Ramos (cell line): ENCODE results near the gene PDHX.
"Not testable (repeated sequence)": the region's sequence is repeated elsewhere in the genome, so short reads cannot be mapped to it uniquely, and the experiment has no call there.

Experiments used
- in situ Hi-C: fragments of 300-500 bp; cut with MboI; formaldehyde crosslinking; loops from one replicate; pipeline ENCODE4 v1.14.3; 2022; ENCODE audit warnings: low sequenced_read_pairs; ENCODE audit not compliant: unreplicated experiment

Gene PDHX

DNA sequence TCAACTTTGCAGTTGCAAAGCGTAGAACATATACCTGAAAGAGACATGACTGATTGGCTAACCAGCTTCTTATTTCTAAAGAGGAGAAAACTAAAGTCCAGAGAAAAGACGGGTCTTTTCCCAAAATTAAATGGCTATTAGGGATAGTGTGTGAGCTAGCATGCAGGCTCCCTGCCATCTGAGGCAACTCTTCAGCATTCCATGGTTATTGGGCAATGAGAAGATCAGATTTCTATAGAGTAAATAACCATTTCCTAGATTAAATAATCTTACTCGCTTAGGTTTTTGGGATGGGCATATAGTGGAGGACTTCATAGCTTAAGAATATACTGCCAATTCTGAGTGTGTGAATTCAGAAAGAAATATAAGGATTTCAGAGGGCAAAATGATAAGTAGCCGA, 95.0 kb downstream of the PDHX start:
- in situ Hi-C loops = no loop called here

DNA sequence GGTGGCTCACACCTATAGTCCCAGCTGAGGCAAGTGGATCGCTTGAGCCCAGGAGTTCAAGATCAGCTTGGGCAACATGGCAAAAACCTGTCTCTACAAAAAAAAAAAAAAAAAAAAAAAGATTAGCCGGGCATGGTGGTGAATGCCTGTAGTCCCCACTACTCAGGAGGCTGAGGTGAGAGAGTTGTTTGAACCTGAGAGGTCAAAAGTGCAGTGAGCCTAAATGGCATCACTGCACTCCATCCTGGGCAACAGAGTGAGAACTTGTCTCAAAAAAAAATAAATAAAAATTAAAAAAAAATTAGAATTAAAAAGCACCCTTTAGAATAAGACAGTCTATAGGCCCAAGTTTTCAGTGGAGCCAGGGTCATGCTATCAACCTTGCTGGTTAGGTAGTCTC, 95.5 kb downstream of the PDHX start:
- in situ Hi-C loops = no loop called here

DNA sequence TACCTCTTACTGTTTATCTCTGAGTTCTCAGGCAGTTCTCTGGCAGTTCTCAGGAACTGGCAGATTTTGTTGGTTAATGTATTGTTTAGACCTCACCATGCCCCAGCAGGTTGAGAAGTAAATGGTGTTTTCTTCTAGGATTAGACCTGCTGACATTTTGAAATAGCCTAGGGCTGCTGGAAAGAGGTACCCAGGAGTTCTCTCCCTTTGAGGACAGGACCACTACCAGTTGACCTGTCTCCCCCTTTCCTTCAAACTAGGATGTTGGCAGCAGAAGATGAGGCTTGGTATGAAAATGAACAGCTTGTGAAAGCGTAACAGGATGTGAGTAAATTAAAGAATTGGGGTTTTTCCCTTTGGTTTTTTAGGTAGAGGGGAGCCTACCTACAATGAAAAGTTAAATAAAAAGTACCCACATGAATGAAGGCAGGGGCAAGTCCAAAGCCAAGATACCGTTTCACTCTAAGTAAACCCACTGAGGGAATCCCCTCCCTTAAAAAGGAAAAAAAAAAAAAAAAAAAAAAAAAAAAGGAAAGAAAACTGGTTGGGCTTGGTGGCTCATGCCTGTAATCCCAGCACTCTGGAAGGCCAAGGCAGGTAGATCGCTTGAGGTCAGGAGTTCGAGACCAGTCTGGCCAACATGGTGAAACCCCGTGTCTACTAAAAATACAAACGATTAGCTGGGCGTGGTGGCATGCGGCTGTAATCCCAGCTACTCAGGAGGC, 96.2 kb downstream of the PDHX start:
- in situ Hi-C loops = no loop called here

DNA sequence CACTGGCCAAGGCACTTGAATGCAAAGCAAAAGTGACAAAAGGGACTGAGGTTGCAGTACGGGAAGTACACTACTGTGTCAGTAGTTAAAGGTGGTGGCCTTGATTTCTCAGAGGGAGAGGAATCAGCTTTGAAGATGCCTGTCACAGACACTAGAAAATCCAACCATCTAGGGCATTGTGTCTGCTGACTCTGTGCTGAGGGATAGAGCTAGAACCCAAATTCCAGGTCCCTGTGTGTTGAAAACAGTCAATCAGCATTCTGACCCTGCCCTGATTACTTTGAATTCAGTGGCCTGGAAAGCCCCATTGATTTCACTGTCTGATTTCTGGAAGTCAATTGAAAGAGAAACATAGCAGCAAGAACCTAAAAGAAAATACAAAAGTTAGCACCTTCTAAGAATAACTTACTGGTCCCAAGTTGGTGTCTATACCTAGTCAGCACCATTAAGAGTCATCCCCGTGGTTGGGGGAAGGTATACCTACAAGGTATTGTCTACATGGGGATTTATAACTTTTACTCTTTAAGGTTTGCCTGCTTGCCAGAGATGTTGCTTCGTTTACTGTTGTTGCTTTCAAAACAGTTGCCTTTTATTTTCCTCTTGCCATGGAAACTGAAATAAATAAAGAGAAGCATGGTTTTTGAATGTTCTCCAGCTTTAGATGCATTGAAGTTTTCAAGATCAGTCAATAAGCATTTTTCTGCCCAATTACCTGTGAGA, 97.3 kb downstream of the PDHX start:
- in situ Hi-C loops = no loop called here

DNA sequence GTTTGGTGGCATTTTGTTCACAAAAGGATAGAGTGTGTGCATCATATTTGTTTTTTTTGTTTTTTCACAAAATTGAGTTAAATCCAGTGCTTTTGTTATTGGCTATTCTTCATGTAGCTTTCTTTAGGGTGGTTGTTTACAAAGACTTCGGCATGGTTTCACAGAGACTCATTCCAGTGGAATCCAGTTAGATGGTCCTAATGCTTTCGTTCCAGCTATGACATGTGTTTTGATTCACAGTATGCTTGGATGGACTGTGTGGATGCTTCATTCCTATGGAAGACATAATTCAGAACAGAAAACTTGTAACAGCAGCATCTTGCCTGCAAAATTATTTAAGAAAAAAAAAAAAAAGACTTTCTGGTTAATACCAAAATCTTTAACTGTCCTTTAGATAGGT, 97.9 kb downstream of the PDHX start:
- in situ Hi-C loops = no loop called here

DNA sequence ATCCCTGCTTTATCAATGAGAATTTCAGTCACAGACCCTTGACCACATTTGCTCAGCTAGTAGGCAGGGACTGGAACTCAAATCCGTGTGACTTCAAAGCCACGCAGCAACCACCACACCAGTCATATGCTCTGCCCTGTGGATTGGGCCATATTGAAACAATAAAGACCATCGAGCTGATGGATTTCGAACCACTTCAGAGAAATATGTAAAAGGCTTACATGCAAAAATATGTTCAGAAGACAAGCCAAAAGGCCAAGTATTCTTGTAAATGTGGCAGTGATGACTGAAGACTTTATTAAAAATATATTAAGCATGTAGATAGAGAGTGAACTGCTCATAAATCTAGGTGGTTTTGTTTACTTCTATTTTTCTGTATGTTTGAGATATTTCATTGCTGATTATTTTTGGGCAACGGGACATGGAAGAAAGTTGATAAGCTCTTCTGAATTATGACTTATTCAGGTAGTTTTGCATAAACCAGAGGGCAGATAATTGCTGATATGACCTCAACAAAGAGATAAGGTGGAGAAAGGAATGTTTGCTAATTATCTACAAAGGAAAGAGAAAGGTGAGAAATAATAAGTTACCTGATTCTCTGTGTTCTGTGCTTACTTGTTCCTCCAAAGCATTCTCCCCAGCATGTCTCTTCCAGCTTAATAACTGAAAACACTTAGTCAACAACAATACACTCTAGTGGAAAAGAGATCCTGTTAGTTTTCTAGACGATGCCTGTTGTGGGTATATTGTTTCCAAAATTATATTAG, 99.4 kb downstream of the PDHX start:
- in situ Hi-C loops = no loop called here

DNA sequence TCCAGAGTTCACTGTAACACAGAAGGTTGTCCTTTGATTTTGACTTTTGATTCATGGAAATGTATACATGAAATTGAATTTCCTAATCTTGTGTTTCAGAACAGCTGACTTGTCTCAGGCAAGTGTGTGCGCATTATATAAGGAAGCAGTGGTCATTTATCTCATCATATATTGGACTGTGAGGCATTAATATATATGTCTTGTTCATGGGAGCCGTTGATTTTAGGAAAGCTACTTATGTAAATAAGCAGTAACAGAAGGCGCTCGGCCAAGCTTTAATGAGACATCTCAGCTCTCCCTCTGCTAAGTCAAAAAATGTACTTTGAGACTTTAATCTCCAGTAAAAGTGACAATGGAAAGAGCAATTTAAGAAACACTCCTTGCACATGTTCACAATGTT, 100.5 kb downstream of the PDHX start:
- in situ Hi-C loops = no loop called here

DNA sequence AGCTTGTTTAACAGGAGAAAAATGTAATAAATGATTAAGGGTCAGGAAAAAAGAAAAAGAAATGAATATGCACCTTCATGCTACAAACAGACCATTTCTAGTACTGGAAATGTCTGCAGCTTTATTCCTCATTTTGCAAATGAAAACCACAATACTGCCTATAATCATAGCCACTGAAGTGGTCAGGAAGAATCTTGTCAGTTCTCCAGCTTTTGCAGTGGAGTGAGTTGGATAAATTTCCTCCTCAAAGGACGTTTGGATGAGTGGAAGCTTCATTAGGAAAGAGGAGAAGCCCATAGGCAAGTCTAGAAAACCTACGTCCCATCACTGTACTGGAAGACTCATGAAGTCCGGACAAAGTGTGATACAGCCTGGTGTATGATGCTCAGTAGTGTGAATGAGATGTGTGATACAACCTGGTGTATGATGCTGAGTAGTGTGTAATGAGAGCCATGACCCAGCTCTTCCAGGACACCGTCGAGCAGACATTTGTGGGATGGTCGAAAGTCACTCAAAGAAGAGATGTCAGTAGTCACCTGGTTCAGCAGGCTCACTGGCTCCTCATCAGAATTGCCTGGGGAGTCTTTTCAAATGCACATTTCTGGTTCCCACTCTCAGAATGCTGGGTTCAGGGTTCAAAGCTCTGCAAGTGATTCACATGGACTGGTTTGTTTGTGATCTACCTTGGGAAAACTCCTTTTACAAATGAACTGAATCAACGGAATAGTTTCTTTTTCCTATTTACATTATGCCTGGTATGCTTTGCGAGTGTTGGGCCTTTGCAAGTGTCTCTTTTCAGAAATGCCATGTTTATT, 101.3 kb downstream of the PDHX start:
- in situ Hi-C loops = no loop called here

DNA sequence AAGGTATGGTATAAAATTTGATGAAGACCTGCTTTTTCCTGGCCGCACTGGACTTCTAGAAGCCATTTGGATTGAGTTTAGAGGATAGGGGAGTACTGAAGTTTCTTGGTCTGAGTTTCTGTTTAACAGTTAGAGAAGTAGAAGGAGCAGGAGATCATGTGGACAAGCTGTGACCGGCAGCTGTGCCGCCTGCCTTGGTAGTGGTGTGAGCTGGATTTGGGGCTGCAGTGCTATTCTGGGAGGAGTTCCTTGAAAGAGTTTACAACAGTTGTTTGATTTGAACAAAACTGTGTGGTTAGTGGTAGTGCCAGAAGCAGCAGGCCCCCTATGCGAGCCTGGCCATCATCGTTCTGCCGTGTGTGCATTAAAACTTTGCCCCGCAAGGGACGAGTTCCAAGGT, 105.2 kb downstream of the PDHX start:
- in situ Hi-C loops = no loop called here

DNA sequence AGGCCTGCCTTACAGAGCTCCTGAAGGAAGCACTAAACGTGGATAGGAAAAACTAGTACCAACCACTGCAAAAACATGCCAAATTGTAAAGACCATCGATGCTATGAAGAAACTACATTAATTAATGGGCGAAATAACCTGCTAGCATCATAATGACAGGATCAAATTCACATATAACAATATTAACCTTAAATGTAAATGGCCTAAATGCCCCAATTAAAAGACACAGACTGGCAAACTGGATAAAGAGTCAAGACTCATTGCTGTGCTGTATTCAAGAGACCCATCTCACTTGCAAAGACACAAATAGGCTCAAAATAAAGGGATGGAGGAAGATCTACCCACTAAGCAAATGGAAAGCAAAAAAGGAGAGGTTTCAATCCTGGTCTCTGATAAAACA, 107.5 kb downstream of the PDHX start:
- in situ Hi-C loops = not testable (repeated sequence)

DNA sequence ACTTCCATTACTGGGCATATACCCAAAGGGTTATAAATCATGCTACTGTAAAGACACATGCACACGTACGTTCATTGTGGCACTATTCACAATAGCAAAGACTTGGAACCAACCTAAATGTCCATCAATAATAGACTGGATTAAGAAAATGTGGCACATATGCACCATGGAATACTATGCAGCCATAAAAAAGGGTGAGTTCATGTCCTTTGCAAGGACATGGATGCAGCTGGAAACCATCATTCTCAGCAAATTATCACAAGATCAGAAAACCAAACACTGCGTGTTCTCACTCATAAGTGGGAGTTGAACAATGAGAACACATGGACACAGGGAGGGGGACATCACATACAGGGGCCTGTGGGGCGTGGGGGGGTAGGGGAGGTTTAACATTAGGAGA, 111.6 kb downstream of the PDHX start:
- in situ Hi-C loops = loop anchor here (25.0 kb wide), 1 partner anchor 91 kb away; no protein-coding TSS in a partner anchor

DNA sequence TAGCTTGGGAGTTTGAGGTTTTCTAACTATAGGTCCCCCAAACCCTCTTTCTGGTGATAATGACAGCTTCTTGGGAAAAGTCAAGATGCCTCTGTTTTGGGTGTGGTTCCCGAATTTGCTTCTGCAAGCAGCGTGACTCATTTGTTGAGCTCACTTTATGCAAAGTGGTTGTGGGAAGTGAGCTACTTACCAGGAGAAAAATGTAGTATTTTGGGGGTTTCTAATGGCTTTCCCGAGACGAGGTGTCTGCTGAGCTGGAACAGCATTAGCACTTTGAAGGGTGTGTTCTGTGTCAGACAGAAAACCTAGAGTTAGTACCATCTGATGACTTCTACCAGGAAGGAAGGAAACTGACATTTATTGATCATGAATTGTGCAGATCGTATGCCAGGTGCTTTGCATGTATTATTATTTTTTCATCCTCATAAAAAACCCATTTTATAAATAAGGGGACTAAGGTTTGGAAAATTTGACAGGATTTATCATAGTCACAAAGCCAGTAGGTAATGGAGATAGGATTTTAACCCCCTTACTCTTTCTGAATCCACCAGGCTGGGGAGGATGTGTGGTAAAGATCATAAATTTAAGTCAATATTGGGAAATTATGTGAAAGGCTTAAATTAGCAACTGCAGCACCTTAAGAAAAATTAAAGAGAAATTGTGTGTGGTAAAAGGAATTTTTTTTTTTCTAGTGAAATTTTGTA, 113.7 kb downstream of the PDHX start:
- in situ Hi-C loops = loop anchor here (25.0 kb wide), 1 partner anchor 93 kb away; no protein-coding TSS in a partner anchor

DNA sequence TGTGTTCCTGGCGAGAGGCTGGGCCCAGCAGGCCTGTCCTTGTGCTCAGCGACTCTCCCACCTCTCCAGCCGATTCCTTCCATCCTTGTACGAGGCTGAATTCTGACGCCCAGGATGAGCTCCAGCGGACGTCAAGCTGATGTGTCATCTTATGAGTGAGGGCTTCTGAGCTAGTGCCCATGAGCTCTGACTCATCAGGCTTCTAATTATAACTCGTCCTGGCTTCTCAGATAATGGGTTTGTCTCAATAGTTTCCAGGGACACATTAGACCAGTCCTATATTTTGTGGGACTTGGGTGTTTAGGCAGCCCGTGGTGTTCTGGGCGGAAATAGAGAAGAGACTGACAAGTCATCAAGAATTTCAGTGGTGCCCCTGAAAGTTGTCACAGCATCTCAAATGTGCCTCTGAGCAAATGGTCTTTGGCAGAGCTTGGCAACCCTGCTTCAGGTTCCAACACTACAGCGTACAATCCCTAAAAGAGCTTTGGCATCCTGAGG, 114.3 kb downstream of the PDHX start:
- in situ Hi-C loops = loop anchor here (25.0 kb wide), 1 partner anchor 93 kb away; no protein-coding TSS in a partner anchor

DNA sequence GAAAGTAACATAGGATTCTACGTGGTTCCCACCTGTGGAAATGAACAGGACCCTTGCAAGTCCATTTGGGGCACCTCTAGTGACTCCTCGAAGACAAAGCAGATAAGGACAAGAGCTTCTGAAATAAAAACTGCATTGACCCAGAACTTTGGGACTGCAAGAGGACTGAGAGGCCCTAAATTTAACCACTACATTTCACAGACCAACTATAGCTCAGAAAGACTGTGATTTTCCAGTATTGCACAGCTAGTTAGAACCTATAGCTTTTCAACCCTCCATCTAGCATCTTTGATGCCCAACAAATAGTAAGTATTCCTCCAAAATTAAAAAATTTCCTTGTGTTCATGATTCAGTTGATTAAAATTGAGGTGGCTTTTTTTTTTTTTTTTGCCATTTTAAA, 114.9 kb downstream of the PDHX start:
- in situ Hi-C loops = loop anchor here (25.0 kb wide), 1 partner anchor 94 kb away; no protein-coding TSS in a partner anchor

DNA sequence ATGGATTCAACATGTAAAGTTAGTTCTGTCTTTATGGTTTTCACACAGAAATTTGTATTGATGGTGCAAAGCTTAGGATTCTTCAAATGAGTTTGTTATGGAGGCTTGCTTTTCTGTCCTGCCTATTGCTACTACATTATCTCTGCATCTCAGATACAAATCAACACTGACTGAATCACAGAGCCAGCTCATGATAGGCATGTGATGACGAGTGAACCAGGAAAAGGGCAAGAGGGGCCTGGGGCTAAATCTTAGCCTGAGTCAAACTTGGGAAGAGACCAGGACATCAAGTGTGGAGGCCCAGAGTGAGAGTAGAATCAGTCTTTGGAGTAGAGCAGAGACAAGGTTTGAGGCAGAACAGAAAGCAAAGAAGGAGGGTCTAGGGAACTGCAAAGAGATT, 115.4 kb downstream of the PDHX start:
- in situ Hi-C loops = loop anchor here (25.0 kb wide), 1 partner anchor 95 kb away; no protein-coding TSS in a partner anchor

DNA sequence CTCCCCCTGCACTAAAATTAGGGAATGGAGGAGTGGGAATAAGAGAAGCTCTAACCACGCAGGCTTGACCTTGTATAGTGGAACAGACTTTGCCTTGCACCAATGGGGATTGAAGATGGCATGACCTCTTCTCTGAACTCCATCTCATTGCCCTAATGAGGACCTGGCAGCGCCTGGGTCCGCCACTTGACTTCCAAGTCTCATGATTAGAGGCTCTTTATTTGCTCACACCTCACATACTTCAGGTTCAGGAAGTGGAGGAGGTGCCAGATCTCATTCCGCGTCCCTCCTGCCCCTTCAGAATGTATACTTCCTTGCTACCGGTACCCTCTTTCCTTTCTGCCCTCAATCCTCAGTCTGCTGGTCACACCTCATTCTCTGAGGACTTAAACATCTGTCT, 116.6 kb downstream of the PDHX start:
- in situ Hi-C loops = loop anchor here (25.0 kb wide), 1 partner anchor 96 kb away; no protein-coding TSS in a partner anchor

DNA sequence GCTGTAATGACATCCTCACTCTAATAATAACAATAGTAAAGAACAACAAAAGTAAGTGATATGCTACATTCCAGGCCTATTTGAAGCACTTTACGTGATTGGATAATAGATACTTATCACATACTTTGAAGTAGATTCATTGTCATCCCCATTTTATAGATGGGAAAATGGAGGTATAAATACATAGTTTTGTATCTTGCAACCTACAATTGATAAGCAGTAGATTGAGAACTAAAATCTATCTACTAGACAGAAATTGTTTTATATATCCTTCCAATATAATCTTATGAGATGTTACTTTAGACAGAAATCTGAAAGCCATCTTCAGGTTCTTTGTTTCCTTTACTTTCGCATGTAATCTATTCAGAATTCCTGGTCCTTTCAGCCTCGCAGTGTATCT, 118.0 kb downstream of the PDHX start:
- in situ Hi-C loops = loop anchor here (25.0 kb wide), 1 partner anchor 97 kb away; no protein-coding TSS in a partner anchor

DNA sequence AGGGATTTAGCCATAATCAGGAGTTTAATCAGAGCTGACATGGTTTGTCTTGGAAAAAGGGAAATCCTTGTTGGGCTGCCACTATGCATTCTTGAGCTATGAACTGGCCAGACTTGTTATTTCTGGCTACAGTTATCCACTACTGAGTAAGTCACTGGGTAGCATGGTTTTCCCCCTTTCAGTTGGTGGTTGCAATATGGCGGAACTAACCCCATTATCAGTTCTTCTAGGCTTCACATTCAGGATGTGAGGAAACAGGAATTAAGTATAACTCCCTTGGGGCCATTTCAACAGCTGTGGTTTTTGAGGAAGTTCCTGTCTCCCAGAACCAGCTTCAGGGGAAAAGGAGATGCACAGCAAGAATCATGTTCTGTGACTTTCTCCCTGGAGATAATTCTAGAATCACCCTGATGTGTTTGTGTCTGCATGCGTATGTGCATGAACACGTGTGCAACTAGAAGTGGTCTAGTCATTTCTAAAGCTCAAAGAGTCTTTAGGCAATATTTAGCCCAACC, 119.5 kb downstream of the PDHX start:
- in situ Hi-C loops = loop anchor here (25.0 kb wide), 1 partner anchor 99 kb away; no protein-coding TSS in a partner anchor

DNA sequence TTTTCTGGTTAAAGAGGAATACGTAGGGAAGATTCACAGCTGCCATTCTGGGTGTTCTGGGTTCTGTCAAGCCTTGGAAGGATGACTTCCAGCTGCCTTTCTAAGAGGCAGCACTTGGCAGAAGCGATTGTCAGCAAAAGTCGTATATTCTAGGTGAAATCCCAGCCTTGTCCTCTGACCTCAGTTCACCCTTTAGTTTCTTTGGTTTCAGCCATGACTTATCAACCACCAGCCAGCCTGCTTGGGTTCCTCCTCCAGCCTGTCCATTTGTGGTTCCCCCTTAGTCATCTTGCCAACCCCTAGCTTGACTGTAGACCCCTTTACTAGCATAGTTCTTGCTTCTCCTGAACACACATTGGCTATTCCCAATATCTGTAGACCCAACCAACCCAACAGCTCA, 120.2 kb downstream of the PDHX start:
- in situ Hi-C loops = loop anchor here (25.0 kb wide), 1 partner anchor 99 kb away; no protein-coding TSS in a partner anchor
